Body of pancreas (tissue), 4 donors: ENCODE measurements around the gene ST3GAL4. TPM values are rescaled to one million over a fixed set of nuclear protein-coding genes. Genes with fewer than 3 reads are reported as not detected.

Experiments used
- ATAC-seq: fragments of 150-250 bp; one replicate; pipeline ENCODE4 v1.9.1; 2016
- DNase-seq, 4 donors: peaks; one replicate each; pipeline ENCODE4 v3.0.0-alpha.2; 2019
- H3K27ac ChIP-seq, 4 donors: fragments of 200-600 bp; sonication (generic); 1 replicate in 3 of 4; 2 replicates in 1 of 4; pipeline versions ENCODE4 v1.5.1 to v1.6.1; 2016 to 2019; ENCODE audit warnings: mild to moderate bottlenecking in 1 of 4, mixed read lengths in 1 of 4, moderate library complexity in 1 of 4
- H3K27me3 ChIP-seq, 2 donors: fragments of 200-600 bp; sonication (generic); one replicate each; pipeline ENCODE4 v1.6.0; 2016; ENCODE audit warnings: mild to moderate bottlenecking in 1 of 2
- H3K36me3 ChIP-seq, 2 donors: fragments of 200-600 bp; sonication (generic); replicated peaks in 1 of 2; 2 replicates each; pipeline ENCODE4 v1.5.1; 2016; ENCODE audit warnings: low read depth in 2 of 2; ENCODE audit not compliant: insufficient read depth in 1 of 2
- H3K4me1 ChIP-seq: fragments of 200-600 bp; sonication (generic); one replicate; pipeline ENCODE4 v1.6.0; 2016
- H3K4me3 ChIP-seq, 2 donors: fragments of 200-600 bp; sonication (generic); 1 replicate in 1 of 2; 2 replicates in 1 of 2; pipeline ENCODE4 v1.5.1; 2016 to 2019
- H3K9me3 ChIP-seq, 3 donors: fragments of 200-600 bp; sonication (generic); 1 replicate in 2 of 3; 2 replicates in 1 of 3; pipeline ENCODE4 v1.5.1; 2016
- POLR2A ChIP-seq, 3 donors: fragments of 450-650 bp; IDR thresholded peaks; one replicate each; pipeline ENCODE4 v1.6.1; 2016; ENCODE audit warnings: antibody characterized with exemption in 3 of 3, mild to moderate bottlenecking in 2 of 3
- WGBS, 2 donors: methylation state at CpG; one replicate each; pipeline ENCODE4 v1.1.5; 2017; 5-methylcytosine and 5-hydroxymethylcytosine counted together
- intact Hi-C: fragments of 100-400 bp; cut with DNase I; formaldehyde crosslinking; loops from one replicate; pipeline ENCODE4 v1.15.1; 2023
- total RNA-seq, 2 donors: library from RNA; depleted of rRNA; stranded (reverse); fragments of >200 nt; gene quantifications; one replicate each; pipeline ENCODE4 v1.1.0, GENCODE V29; 2016
- TF ChIP-seq, protein P1 (sequence below), 7 experiments: fragments of 450-650 bp in 4 of 7; fragments of 200-600 bp in 3 of 7; sonication (generic) in 3 of 7; IDR thresholded peaks; one replicate each; pipeline ENCODE4 v1.5.1; 2016 to 2019; ENCODE audit warnings: antibody characterized with exemption in 7 of 7

The ST3GAL4 gene
- total RNA-seq, 2 donors from 2014 or later, result 7.5 to 14.8 TPM

DNA sequence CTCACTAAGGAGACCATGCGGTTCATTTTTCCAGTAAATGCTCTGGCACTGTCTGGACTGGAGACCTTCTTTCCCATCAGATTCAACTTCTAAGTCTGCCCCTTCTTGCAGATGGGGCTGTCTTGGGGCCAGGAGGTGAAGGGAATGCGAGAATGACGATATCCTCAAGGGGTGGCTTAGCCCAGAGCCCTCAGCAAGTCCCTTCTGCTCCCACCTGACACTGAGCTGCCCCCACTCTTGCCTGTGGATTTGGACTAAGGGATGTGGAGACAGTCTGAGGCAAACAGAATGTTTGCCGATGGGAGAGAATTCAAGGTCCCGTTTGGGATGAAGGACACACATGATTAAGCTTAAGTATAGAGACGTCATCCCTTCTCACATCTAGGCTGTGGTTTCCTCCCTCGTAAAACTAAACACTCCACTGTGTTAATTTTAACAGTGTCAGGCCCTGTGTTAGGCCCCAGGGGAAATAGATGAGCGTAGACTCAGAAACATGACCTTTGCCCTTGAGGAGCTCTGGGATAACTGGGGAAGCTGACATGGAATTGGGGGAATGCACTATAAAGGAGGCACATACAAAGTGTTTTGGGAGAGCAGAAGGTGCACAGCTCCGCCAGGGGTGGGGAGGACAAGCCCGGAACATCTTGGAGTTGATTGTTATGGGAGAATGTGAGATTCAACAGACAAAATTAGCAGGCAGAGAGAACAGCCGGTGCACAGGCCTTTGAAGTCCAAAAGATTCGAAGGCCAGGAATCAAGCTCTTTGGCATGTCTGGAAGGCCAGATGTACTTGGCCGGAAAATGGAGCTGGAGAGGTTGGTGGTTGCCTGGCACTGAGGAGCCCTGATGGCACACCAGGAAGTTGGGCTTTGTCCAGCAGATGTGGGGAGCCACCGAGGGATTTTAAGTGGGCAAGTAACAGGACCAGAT lies 71.6 kb downstream of the ST3GAL4 start:
- peaks cover 6% of the 10 kb centered on the region for H3K4me1 ChIP-seq
- no peaks in the 10 kb centered on the region for H3K36me3 ChIP-seq
- DNase-seq (no peak), ATAC-seq (no peak)
- no peak overlapping the region for H3K27ac ChIP-seq
- WGBS, 2 donors, result 73% methylated on average over 14 of the region's 14 CpGs
- H3K27me3 ChIP-seq, result no peaks in the 10 kb centered on the region
- no peak for TF ChIP-seq POLR2A (IDR thresholded peaks at IDR 0.05)
- TF ChIP-seq, protein P1, sequence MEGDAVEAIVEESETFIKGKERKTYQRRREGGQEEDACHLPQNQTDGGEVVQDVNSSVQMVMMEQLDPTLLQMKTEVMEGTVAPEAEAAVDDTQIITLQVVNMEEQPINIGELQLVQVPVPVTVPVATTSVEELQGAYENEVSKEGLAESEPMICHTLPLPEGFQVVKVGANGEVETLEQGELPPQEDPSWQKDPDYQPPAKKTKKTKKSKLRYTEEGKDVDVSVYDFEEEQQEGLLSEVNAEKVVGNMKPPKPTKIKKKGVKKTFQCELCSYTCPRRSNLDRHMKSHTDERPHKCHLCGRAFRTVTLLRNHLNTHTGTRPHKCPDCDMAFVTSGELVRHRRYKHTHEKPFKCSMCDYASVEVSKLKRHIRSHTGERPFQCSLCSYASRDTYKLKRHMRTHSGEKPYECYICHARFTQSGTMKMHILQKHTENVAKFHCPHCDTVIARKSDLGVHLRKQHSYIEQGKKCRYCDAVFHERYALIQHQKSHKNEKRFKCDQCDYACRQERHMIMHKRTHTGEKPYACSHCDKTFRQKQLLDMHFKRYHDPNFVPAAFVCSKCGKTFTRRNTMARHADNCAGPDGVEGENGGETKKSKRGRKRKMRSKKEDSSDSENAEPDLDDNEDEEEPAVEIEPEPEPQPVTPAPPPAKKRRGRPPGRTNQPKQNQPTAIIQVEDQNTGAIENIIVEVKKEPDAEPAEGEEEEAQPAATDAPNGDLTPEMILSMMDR (IDR thresholded peaks at IDR 0.05), result no peak
- intact Hi-C loops, result no loop called here
- H3K9me3 ChIP-seq, result no peaks in the 10 kb centered on the region
- H3K4me3 ChIP-seq, result no peak overlapping the region

DNA sequence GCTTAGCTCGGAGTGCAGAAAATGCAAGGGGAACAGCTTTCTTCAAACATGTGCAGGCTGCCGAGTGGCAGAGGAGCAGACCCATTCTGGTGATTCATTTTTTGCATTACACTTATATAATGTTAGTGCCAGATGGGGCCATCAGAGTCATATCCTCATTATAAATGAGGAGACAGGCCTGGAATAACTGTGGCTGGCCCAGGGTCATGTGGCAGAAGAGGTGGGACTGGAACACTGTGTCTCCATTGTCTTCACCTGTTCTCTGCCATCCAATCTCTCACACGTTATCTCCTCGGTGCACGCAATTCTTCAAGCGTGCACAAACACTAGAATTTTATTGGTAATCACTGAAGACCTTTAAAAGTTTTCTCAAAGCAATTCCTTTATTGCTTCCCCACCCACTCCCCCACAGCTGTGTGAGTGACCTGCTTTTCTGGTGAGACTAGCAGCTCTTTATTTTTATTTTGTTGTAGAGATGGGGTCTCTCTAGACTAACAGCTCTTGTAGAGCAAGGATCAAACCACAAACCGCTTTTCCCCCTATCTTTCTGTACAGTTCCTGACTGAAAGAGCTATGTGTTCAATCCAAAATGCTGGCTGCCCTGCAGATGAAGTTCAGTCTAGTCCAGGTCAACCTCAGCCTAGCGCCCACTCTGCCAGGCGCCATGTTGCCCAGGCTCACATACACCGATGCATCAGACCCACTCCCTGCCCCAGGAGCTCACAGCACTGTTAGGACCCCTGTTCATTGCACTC lies 75.3 kb downstream of the ST3GAL4 start:
- WGBS, 2 donors, result 79 to 80% methylated on average over 10 of the region's 10 CpGs
- H3K27me3 ChIP-seq, result no peaks in the 10 kb centered on the region
- no peak overlapping the region for H3K27ac ChIP-seq
- no peaks in the 10 kb centered on the region for H3K4me1 ChIP-seq
- H3K9me3 ChIP-seq, result no peaks in the 10 kb centered on the region
- ATAC-seq (no peak), DNase-seq (no peak)
- no peak overlapping the region for H3K4me3 ChIP-seq
- TF ChIP-seq POLR2A (IDR thresholded peaks at IDR 0.05), result no peak
- TF ChIP-seq, protein P1 (IDR thresholded peaks at IDR 0.05), result no peak
- no peaks in the 10 kb centered on the region for H3K36me3 ChIP-seq
- intact Hi-C loops, result loop anchor here (10.0 kb wide), 1 partner anchor 914 kb away; no protein-coding TSS in a partner anchor

DNA sequence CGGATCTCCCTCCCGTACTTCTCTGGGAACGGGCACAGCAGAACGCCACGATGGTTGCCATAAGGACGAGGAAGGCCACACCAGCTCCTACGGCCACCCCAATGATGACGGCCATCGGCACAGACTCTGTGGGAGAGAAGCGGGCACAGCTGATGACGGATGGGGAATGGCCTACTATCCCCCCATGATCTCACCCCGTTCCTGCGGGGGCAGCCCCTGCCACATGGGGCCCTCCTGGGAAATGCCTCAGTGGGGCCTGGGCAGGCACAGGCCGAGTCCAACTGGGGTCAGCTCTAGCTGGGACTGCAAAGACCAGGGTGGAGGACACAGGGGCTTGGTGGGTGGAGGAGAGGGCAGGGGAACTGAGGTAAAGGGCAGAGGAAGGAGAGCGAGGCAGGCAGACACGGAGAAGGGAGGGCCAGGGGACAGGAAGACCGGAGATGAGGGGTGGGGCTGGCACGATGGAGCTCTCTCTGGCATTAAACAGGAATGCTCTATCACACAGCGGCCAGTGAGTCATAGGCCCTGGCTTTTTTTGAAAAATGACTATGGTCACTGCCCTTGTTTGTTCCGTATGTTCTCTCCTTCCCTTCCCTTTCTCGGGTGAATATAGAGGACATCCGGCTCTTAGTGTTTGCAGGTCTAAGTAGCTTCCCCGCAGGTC lies 76.0 kb downstream of the ST3GAL4 start:
- 74 to 80% methylated on average over 14 to 17 of the region's 23 CpGs for WGBS, 2 donors
- intact Hi-C loops, result loop anchor here (10.0 kb wide), 1 partner anchor 913 kb away; no protein-coding TSS in a partner anchor
- peak; percentile 63 for ATAC-seq
- no peak overlapping the region for H3K4me3 ChIP-seq
- H3K27me3 ChIP-seq, result no peaks in the 10 kb centered on the region
- no peaks in the 10 kb centered on the region for H3K4me1 ChIP-seq
- TF ChIP-seq, protein P1 (IDR thresholded peaks at IDR 0.05), result no peak
- TF ChIP-seq POLR2A (IDR thresholded peaks at IDR 0.05), result no peak
- H3K36me3 ChIP-seq, result no peaks in the 10 kb centered on the region
- no peaks in the 10 kb centered on the region for H3K9me3 ChIP-seq
- H3K27ac ChIP-seq, result peak overlapping the region in 1 of 4 donors; percentile 12
- peak in 3 of 4 donors; percentile 29 to 44 (median 44) for DNase-seq

DNA sequence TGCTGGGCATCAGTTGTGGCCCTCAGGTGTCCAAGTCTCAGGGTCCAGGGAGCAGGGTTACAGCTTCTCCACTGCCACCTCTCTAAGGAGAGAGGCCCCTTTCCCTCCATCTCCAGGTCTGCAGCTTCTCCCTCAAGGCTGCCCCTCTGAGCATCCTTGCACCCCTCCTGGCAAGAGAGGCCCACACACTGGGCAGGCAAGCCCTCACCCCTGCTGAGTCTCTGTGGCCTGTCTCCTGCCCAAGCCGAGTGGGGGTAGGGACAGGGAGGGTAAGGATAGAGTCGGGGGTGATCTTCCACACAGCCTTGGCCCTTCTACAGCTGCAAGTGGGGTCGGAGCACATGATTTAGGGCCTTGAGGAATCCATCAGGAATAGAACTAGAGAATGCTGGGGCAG lies 76.6 kb downstream of the ST3GAL4 start:
- TF ChIP-seq POLR2A (IDR thresholded peaks at IDR 0.05), result no peak
- TF ChIP-seq, protein P1 (IDR thresholded peaks at IDR 0.05), result no peak
- Histone ChIP-seq H3K4me1 (no peaks in the 10 kb centered on the region), H3K27me3 (no peaks in the 10 kb centered on the region), H3K36me3 (no peaks in the 10 kb centered on the region), H3K9me3 (no peaks in the 10 kb centered on the region), H3K4me3 (no peak overlapping the region), H3K27ac (peak overlapping the region in 1 of 4 donors; percentile 12)
- intact Hi-C loops, result loop anchor here (10.0 kb wide), 1 partner anchor 913 kb away; no protein-coding TSS in a partner anchor
- ATAC-seq (no peak), DNase-seq (no peak)
- 23 to 41% methylated on average over 3 of the region's 3 CpGs for WGBS, 2 donors
